HG02642 (cell line): ENCODE data around the gene LTBP4.

ENCODE experiments used
- ATAC-seq: cut with Tn5 transposase; IDR thresholded peaks from one replicate; pipeline ENCODE4 v1.9.1; 2021; ENCODE audit warnings: mild to moderate bottlenecking; ENCODE audit not compliant: unreplicated experiment, poor library complexity

LTBP4 gene

GRCh38 chr19:40594657-40595091, 6.5 kb upstream of the LTBP4 start:
- no peak for ATAC-seq

GRCh38 chr19:40596608-40597328, 4.4 kb upstream of the LTBP4 start:
- ATAC-seq, result no peak

GRCh38 chr19:40597329-40597838, 3.8 kb upstream of the LTBP4 start:
- no peak for ATAC-seq

GRCh38 chr19:40598121-40598917, 2.9 kb upstream of the LTBP4 start:
- ATAC-seq, result no peak

- no peak for ATAC-seq
Observed at GRCh38 chr19:40598918-40599307, 2.3 kb upstream of the LTBP4 start.

GRCh38 chr19:40599331-40599901, 1.8 kb upstream of the LTBP4 start:
- ATAC-seq, result no peak

- ATAC-seq, result no peak
Observed at GRCh38 chr19:40599902-40600569, 1.1 kb upstream of the LTBP4 start.

- no peak for ATAC-seq
Observed at GRCh38 chr19:40600570-40601133, 517 bp upstream of the LTBP4 start.

GRCh38 chr19:40603071-40603388, 1.9 kb downstream of the LTBP4 start:
- ATAC-seq, result no peak

GRCh38 chr19:40603389-40604170, 2.4 kb downstream of the LTBP4 start:
- peak; percentile 68 for ATAC-seq

GRCh38 chr19:40604171-40604646, 3.0 kb downstream of the LTBP4 start:
- ATAC-seq, result no peak

- no peak for ATAC-seq
Observed at GRCh38 chr19:40604647-40605215, 3.6 kb downstream of the LTBP4 start.

GRCh38 chr19:40605216-40605971, 4.2 kb downstream of the LTBP4 start:
- ATAC-seq, result peak; percentile 37

GRCh38 chr19:40607311-40608239, 6.4 kb downstream of the LTBP4 start:
- no peak for ATAC-seq

GRCh38 chr19:40608240-40608621, 7.1 kb downstream of the LTBP4 start:
- ATAC-seq, result no peak

GRCh38 chr19:40608957-40609356, 7.8 kb downstream of the LTBP4 start:
- no peak for ATAC-seq

- ATAC-seq, result peak; percentile 45
Observed at GRCh38 chr19:40609561-40610395, 8.6 kb downstream of the LTBP4 start.
